ENCODE data around the gene KMT2D.

Gene KMT2D

GRCh38 chr12:49027846-49028555 is 32.6 kb downstream of the KMT2D start:
- Histone ChIP-seq H3K9me3 (ENCODE audit: control insufficient read depth, insufficient read depth, low read length) (no peaks in the 10 kb centered on the region), H3K4me3 (ENCODE audit: low read depth, low read length) (no peak overlapping the region), H3K4me1 (ENCODE audit: control insufficient read depth, insufficient read depth, low read length) (no peaks in the 10 kb centered on the region), H3K36me3 (ENCODE audit: control insufficient read depth, insufficient read depth, low read length) (peaks cover 91% of the 10 kb centered on the region), H3K27me3 (ENCODE audit: control insufficient read depth, insufficient read depth, low read length) (no peaks in the 10 kb centered on the region), H3K9ac (ENCODE audit: low read depth, low read length) (no peak overlapping the region)

GRCh38 chr12:49026678-49027480 is 33.7 kb downstream of the KMT2D start:
- H3K9me3 ChIP-seq (ENCODE audit: control insufficient read depth, insufficient read depth, low read length), result no peaks in the 10 kb centered on the region
- H3K4me3 ChIP-seq (ENCODE audit: low read depth, low read length), result no peak overlapping the region
- no peak overlapping the region for H3K9ac ChIP-seq (ENCODE audit: low read depth, low read length)
- no peaks in the 10 kb centered on the region for H3K4me1 ChIP-seq (ENCODE audit: control insufficient read depth, insufficient read depth, low read length)
- peaks cover 90% of the 10 kb centered on the region for H3K36me3 ChIP-seq (ENCODE audit: control insufficient read depth, insufficient read depth, low read length)
- no peaks in the 10 kb centered on the region for H3K27me3 ChIP-seq (ENCODE audit: control insufficient read depth, insufficient read depth, low read length)

- no peak overlapping the region for H3K4me3 ChIP-seq (ENCODE audit: low read depth, low read length)
- H3K9me3 ChIP-seq (ENCODE audit: control insufficient read depth, insufficient read depth, low read length), result no peaks in the 10 kb centered on the region
- H3K9ac ChIP-seq (ENCODE audit: low read depth, low read length), result no peak overlapping the region
- no peaks in the 10 kb centered on the region for H3K27me3 ChIP-seq (ENCODE audit: control insufficient read depth, insufficient read depth, low read length)
- H3K4me1 ChIP-seq (ENCODE audit: control insufficient read depth, insufficient read depth, low read length), result no peaks in the 10 kb centered on the region
- H3K36me3 ChIP-seq (ENCODE audit: control insufficient read depth, insufficient read depth, low read length), result peaks cover 86% of the 10 kb centered on the region
Measured at GRCh38 chr12:49026101-49026500, 34.5 kb downstream of the KMT2D start.

- no peak overlapping the region for H3K4me3 ChIP-seq (ENCODE audit: low read depth, low read length)
- no peaks in the 10 kb centered on the region for H3K27me3 ChIP-seq (ENCODE audit: control insufficient read depth, insufficient read depth, low read length)
- H3K36me3 ChIP-seq (ENCODE audit: control insufficient read depth, insufficient read depth, low read length), result peaks cover 80% of the 10 kb centered on the region
- H3K9ac ChIP-seq (ENCODE audit: low read depth, low read length), result no peak overlapping the region
- H3K4me1 ChIP-seq (ENCODE audit: control insufficient read depth, insufficient read depth, low read length), result no peaks in the 10 kb centered on the region
- no peaks in the 10 kb centered on the region for H3K9me3 ChIP-seq (ENCODE audit: control insufficient read depth, insufficient read depth, low read length)
Measured at GRCh38 chr12:49025463-49025862, 35.1 kb downstream of the KMT2D start.

- Histone ChIP-seq H3K4me1 (ENCODE audit: control insufficient read depth, insufficient read depth, low read length) (no peaks in the 10 kb centered on the region), H3K9me3 (ENCODE audit: control insufficient read depth, insufficient read depth, low read length) (no peaks in the 10 kb centered on the region), H3K27me3 (ENCODE audit: control insufficient read depth, insufficient read depth, low read length) (no peaks in the 10 kb centered on the region), H3K9ac (ENCODE audit: low read depth, low read length) (no peak overlapping the region), H3K36me3 (ENCODE audit: control insufficient read depth, insufficient read depth, low read length) (peaks cover 79% of the 10 kb centered on the region), H3K4me3 (ENCODE audit: low read depth, low read length) (no peak overlapping the region)
Measured at GRCh38 chr12:49024543-49024942, 36.1 kb downstream of the KMT2D start.

GRCh38 chr12:49023812-49024211 is 36.8 kb downstream of the KMT2D start:
- no peak overlapping the region for H3K4me3 ChIP-seq (ENCODE audit: low read depth, low read length)
- H3K9ac ChIP-seq (ENCODE audit: low read depth, low read length), result no peak overlapping the region
- no peaks in the 10 kb centered on the region for H3K4me1 ChIP-seq (ENCODE audit: control insufficient read depth, insufficient read depth, low read length)
- peaks cover 71% of the 10 kb centered on the region for H3K36me3 ChIP-seq (ENCODE audit: control insufficient read depth, insufficient read depth, low read length)
- H3K9me3 ChIP-seq (ENCODE audit: control insufficient read depth, insufficient read depth, low read length), result no peaks in the 10 kb centered on the region
- H3K27me3 ChIP-seq (ENCODE audit: control insufficient read depth, insufficient read depth, low read length), result no peaks in the 10 kb centered on the region

GRCh38 chr12:49022558-49023178 is 37.9 kb downstream of the KMT2D start:
- Histone ChIP-seq H3K4me1 (ENCODE audit: control insufficient read depth, insufficient read depth, low read length) (peaks cover 1% of the 10 kb centered on the region), H3K9ac (ENCODE audit: low read depth, low read length) (no peak overlapping the region), H3K9me3 (ENCODE audit: control insufficient read depth, insufficient read depth, low read length) (no peaks in the 10 kb centered on the region), H3K27me3 (ENCODE audit: control insufficient read depth, insufficient read depth, low read length) (no peaks in the 10 kb centered on the region), H3K4me3 (ENCODE audit: low read depth, low read length) (no peak overlapping the region), H3K36me3 (ENCODE audit: control insufficient read depth, insufficient read depth, low read length) (peaks cover 60% of the 10 kb centered on the region)

- H3K4me1 ChIP-seq (ENCODE audit: control insufficient read depth, insufficient read depth, low read length), result peaks cover 3% of the 10 kb centered on the region
- H3K9me3 ChIP-seq (ENCODE audit: control insufficient read depth, insufficient read depth, low read length), result no peaks in the 10 kb centered on the region
- peaks cover 48% of the 10 kb centered on the region for H3K36me3 ChIP-seq (ENCODE audit: control insufficient read depth, insufficient read depth, low read length)
- no peak overlapping the region for H3K9ac ChIP-seq (ENCODE audit: low read depth, low read length)
- H3K27me3 ChIP-seq (ENCODE audit: control insufficient read depth, insufficient read depth, low read length), result no peaks in the 10 kb centered on the region
- no peak overlapping the region for H3K4me3 ChIP-seq (ENCODE audit: low read depth, low read length)
Measured at GRCh38 chr12:49021292-49021915, 39.2 kb downstream of the KMT2D start.

- no peak overlapping the region for H3K4me3 ChIP-seq (ENCODE audit: low read depth, low read length)
- peaks cover 38% of the 10 kb centered on the region for H3K36me3 ChIP-seq (ENCODE audit: control insufficient read depth, insufficient read depth, low read length)
- H3K9me3 ChIP-seq (ENCODE audit: control insufficient read depth, insufficient read depth, low read length), result no peaks in the 10 kb centered on the region
- no peaks in the 10 kb centered on the region for H3K27me3 ChIP-seq (ENCODE audit: control insufficient read depth, insufficient read depth, low read length)
- no peak overlapping the region for H3K9ac ChIP-seq (ENCODE audit: low read depth, low read length)
- H3K4me1 ChIP-seq (ENCODE audit: control insufficient read depth, insufficient read depth, low read length), result peaks cover 3% of the 10 kb centered on the region
Measured at GRCh38 chr12:49020441-49020840, 40.2 kb downstream of the KMT2D start.

GRCh38 chr12:49019443-49020324 is 40.9 kb downstream of the KMT2D start:
- Histone ChIP-seq H3K4me1 (ENCODE audit: control insufficient read depth, insufficient read depth, low read length) (peaks cover 3% of the 10 kb centered on the region), H3K9ac (ENCODE audit: low read depth, low read length) (no peak overlapping the region), H3K36me3 (ENCODE audit: control insufficient read depth, insufficient read depth, low read length) (peaks cover 31% of the 10 kb centered on the region), H3K9me3 (ENCODE audit: control insufficient read depth, insufficient read depth, low read length) (no peaks in the 10 kb centered on the region), H3K4me3 (ENCODE audit: low read depth, low read length) (no peak overlapping the region), H3K27me3 (ENCODE audit: control insufficient read depth, insufficient read depth, low read length) (no peaks in the 10 kb centered on the region)

GRCh38 chr12:49019120-49019430 is 41.5 kb downstream of the KMT2D start:
- Histone ChIP-seq H3K27me3 (ENCODE audit: control insufficient read depth, insufficient read depth, low read length) (no peaks in the 10 kb centered on the region), H3K4me1 (ENCODE audit: control insufficient read depth, insufficient read depth, low read length) (peaks cover 3% of the 10 kb centered on the region), H3K36me3 (ENCODE audit: control insufficient read depth, insufficient read depth, low read length) (peaks cover 25% of the 10 kb centered on the region), H3K9ac (ENCODE audit: low read depth, low read length) (peak overlapping the region; percentile 88), H3K4me3 (ENCODE audit: low read depth, low read length) (peak overlapping the region; percentile 68), H3K9me3 (ENCODE audit: control insufficient read depth, insufficient read depth, low read length) (no peaks in the 10 kb centered on the region)
